Pericardium fibroblast (primary cell): ENCODE measurements around the gene SLC41A1. TPM values are rescaled to one million over a fixed set of nuclear protein-coding genes. Genes with fewer than 3 reads are reported as not detected.

Source experiments
- total RNA-seq: library from RNA; depleted of rRNA; stranded (reverse); fragments of >200 nt; gene quantifications from 2 replicates; pipeline ENCODE4 v1.2.3, GENCODE V29; 2015

SLC41A1 gene
- total RNA-seq = 22.0 and 24.9 TPM in 2 replicates

GRCh38 chr1:205812878-205813754 lies at the start of gene SLC41A1:
Gene SLC41A1 (minus strand): TSS chr1:205813198. CDS start chr1:205810441, 2,757 bp downstream.

GRCh38 chr1:205849619-205850355 lies 36.8 kb upstream of the SLC41A1 start, which contains the start of gene PM20D1:
Gene PM20D1 (minus strand): TSS chr1:205850132. CDS start chr1:205850072, 60 bp downstream.

GRCh38 chr1:205775015-205775716 lies 37.8 kb downstream of the SLC41A1 start, which contains the start of gene RAB29:
Gene RAB29 (minus strand): TSS chr1:205775482. CDS start chr1:205774956, 526 bp downstream.

GRCh38 chr1:205750138-205751035 lies 62.6 kb downstream of the SLC41A1 start, which contains the start of gene NUCKS1:
Gene NUCKS1 (minus strand): TSS chr1:205750182. CDS start chr1:205749973, 209 bp downstream.

Other genes with a start within 250 kb of the SLC41A1 start
- gene ELK4, start 181.2 kb downstream of the SLC41A1 start, total RNA-seq = 8.8 and 11.3 TPM in 2 replicates
- 0.51 and 3.4 TPM in 2 replicates for gene SLC45A3, start 132.7 kb downstream of the SLC41A1 start, total RNA-seq
- 63.2 and 66.6 TPM in 2 replicates for gene NUCKS1, start 63.0 kb downstream of the SLC41A1 start, total RNA-seq
- 18.0 and 21.8 TPM in 2 replicates for gene RAB29, start 37.7 kb downstream of the SLC41A1 start, total RNA-seq
- 0.17 TPM in 1 of 2 replicates, not detected in the other for gene PM20D1, start 36.9 kb upstream of the SLC41A1 start, total RNA-seq
- not detected in 2 replicates for gene SLC26A9, start 130.3 kb upstream of the SLC41A1 start, total RNA-seq
- 7.3 and 11.0 TPM in 2 replicates for gene RAB7B, start 190.2 kb upstream of the SLC41A1 start, total RNA-seq
- gene CTSE, start 210.7 kb upstream of the SLC41A1 start, total RNA-seq = not detected in 2 replicates
- gene RHEX, start 240.0 kb upstream of the SLC41A1 start, total RNA-seq = not detected in 2 replicates